Kidney epithelial cell (primary cell): Measurements from ENCODE around the gene RNF32. TPM values are rescaled to one million over a fixed set of nuclear protein-coding genes. Genes with fewer than 3 reads are reported as not detected.
A peak's percentile ranks its signal among the peaks of the same experiment; 100 is the strongest.

Experiments
- DNase-seq: peaks from one replicate; pipeline ENCODE4 v3.0.0-alpha.2; 2010; ENCODE audit warnings: low read depth
- H3K27me3 ChIP-seq: 2 replicates; pipeline ENCODE4 v1.6.0; 2011; ENCODE audit warnings: low read length; ENCODE audit not compliant: control insufficient read depth, insufficient read depth
- H3K36me3 ChIP-seq: 2 replicates; pipeline ENCODE4 v1.5.1; 2011; ENCODE audit warnings: low read length; ENCODE audit not compliant: control insufficient read depth, insufficient read depth
- H3K4me3 ChIP-seq: 2 replicates; pipeline ENCODE4 v1.5.1; 2011; ENCODE audit warnings: low read depth, mild to moderate bottlenecking, control low read depth, low read length
- CTCF ChIP-seq: IDR thresholded peaks from 2 replicates; pipeline ENCODE4 v1.5.1; 2011; ENCODE audit warnings: mild to moderate bottlenecking, moderate library complexity, low read length, control low read depth, inconsistent platforms; ENCODE audit not compliant: insufficient read depth, poor library complexity, severe bottlenecking
- total RNA-seq: library from RNA; depleted of rRNA; stranded (reverse); fragments of >200 nt; gene quantifications from 2 replicates; pipeline ENCODE4 v1.2.3, GENCODE V29; 2015

RNF32 gene
- total RNA-seq, 1 donor from 2014 or later = 0.75 TPM

GRCh38 chr7:156610601-156611000, 30.0 kb upstream of the RNF32 start:
- Histone ChIP-seq H3K27me3 (peaks cover 4% of the 10 kb centered on the region), H3K36me3 (no peaks in the 10 kb centered on the region), H3K4me3 (no peak overlapping the region)
- TF ChIP-seq CTCF = no peak
- no peak for DNase-seq

GRCh38 chr7:156611014-156612010, 29.3 kb upstream of the RNF32 start:
- H3K36me3 ChIP-seq = no peaks in the 10 kb centered on the region
- DNase-seq = no peak
- H3K4me3 ChIP-seq = no peak overlapping the region
- TF ChIP-seq CTCF = no peak
- H3K27me3 ChIP-seq = peaks cover 6% of the 10 kb centered on the region

GRCh38 chr7:156612930-156613329, 27.6 kb upstream of the RNF32 start:
- DNase-seq = no peak
- TF ChIP-seq CTCF = no peak
- Histone ChIP-seq H3K27me3 (peaks cover 7% of the 10 kb centered on the region), H3K4me3 (no peak overlapping the region), H3K36me3 (no peaks in the 10 kb centered on the region)

- no peak for TF ChIP-seq CTCF
- Histone ChIP-seq H3K4me3 (no peak overlapping the region), H3K36me3 (no peaks in the 10 kb centered on the region), H3K27me3 (peaks cover 7% of the 10 kb centered on the region)
- no peak for DNase-seq
Observed at GRCh38 chr7:156614434-156615264, 25.9 kb upstream of the RNF32 start.

- TF ChIP-seq CTCF = no peak
- Histone ChIP-seq H3K4me3 (peak overlapping the region; percentile 34), H3K27me3 (peaks cover 7% of the 10 kb centered on the region), H3K36me3 (no peaks in the 10 kb centered on the region)
- DNase-seq = no peak
Observed at GRCh38 chr7:156616269-156617202, 24.0 kb upstream of the RNF32 start.
